ENCODE data around the gene ZDHHC24. TPM values are rescaled to one million over a fixed set of nuclear protein-coding genes. Genes with fewer than 3 reads are reported as not detected.

Gene ZDHHC24
- total RNA-seq, 1 experiment from 2014 or later: 29.5 TPM

GRCh38 chr11:66567787-66568123 is 21.9 kb upstream of the ZDHHC24 start:
- DNase-seq (ENCODE audit: low read depth, low spot score) (no peak), ATAC-seq (no peak)
- intact Hi-C loops (cut with micrococcal nuclease; ENCODE audit: unreplicated experiment) (no loop called here), in situ Hi-C loops (cut with HindIII; ENCODE audit: low pct_unique_long_range_greater_than_20kb, low sequenced_read_pairs) (no loop called here)
- Histone ChIP-seq H3K4me1 (ENCODE audit: control insufficient read depth, insufficient read depth, low read length) (no peaks in the 10 kb centered on the region), H3K27me3 (ENCODE audit: control insufficient read depth, insufficient read depth, low read length) (no peaks in the 10 kb centered on the region), H3K36me3 (ENCODE audit: control insufficient read depth, insufficient read depth, low read length) (no peaks in the 10 kb centered on the region), H3K9me3 (ENCODE audit: control insufficient read depth, insufficient read depth, low read depth, low read length) (no peaks in the 10 kb centered on the region), H3K4me3 (ENCODE audit: low read depth in 2 of 2, low read length in 2 of 2) (peak overlapping the region; percentile 45 to 47), H3K27ac (ENCODE audit: low read length) (no peak overlapping the region)
- CTCF ChIA-PET: no interaction called here
- TF ChIP-seq SIN3A (IDR thresholded peaks at IDR 0.05; ENCODE audit: borderline replicate concordance, insufficient read depth, low read depth, low read length): no peak
- no peak for TF ChIP-seq REST (IDR thresholded peaks at IDR 0.05; ENCODE audit: insufficient read depth in 1 of 2, low read depth in 2 of 2, low read length in 1 of 2)
- no peak for TF ChIP-seq POLR2AphosphoS5 (IDR thresholded peaks at IDR 0.05; ENCODE audit: low read depth, low read length)
- TF ChIP-seq TCF7L2 (IDR thresholded peaks at IDR 0.05; ENCODE audit: low read depth, low read length): no peak
- TF ChIP-seq CTCF (IDR thresholded peaks at IDR 0.05): no peak
- BruUV-seq (replicated peaks): no TSS peak
- POLR2A ChIA-PET: interaction anchor here (0.6 kb wide), 1 partner anchor 805 kb away, joined by 3 read pairs; no protein-coding TSS in a partner anchor

- in situ Hi-C loops (cut with HindIII; ENCODE audit: low pct_unique_long_range_greater_than_20kb, low sequenced_read_pairs) (no loop called here), intact Hi-C loops (cut with micrococcal nuclease; ENCODE audit: unreplicated experiment) (no loop called here)
- POLR2A ChIA-PET: no interaction called here
- H3K36me3 ChIP-seq (ENCODE audit: control insufficient read depth, insufficient read depth, low read length): no peaks in the 10 kb centered on the region
- ATAC-seq: no peak
- H3K27me3 ChIP-seq (ENCODE audit: control insufficient read depth, insufficient read depth, low read length): no peaks in the 10 kb centered on the region
- no peak overlapping the region for H3K27ac ChIP-seq (ENCODE audit: low read length)
- H3K4me3 ChIP-seq (ENCODE audit: low read depth in 2 of 2, low read length in 2 of 2): no peak overlapping the region
- no peak for TF ChIP-seq TCF7L2 (IDR thresholded peaks at IDR 0.05; ENCODE audit: low read depth, low read length)
- TF ChIP-seq REST (IDR thresholded peaks at IDR 0.05; ENCODE audit: insufficient read depth in 1 of 2, low read depth in 2 of 2, low read length in 1 of 2): no peak
- no peak for TF ChIP-seq CTCF (IDR thresholded peaks at IDR 0.05)
- TF ChIP-seq POLR2AphosphoS5 (IDR thresholded peaks at IDR 0.05; ENCODE audit: low read depth, low read length): no peak
- no peak for TF ChIP-seq SIN3A (IDR thresholded peaks at IDR 0.05; ENCODE audit: borderline replicate concordance, insufficient read depth, low read depth, low read length)
- no TSS peak for BruUV-seq (replicated peaks)
- no peaks in the 10 kb centered on the region for H3K9me3 ChIP-seq (ENCODE audit: control insufficient read depth, insufficient read depth, low read depth, low read length)
- CTCF ChIA-PET: interaction anchor here (0.7 kb wide), 1 partner anchor 12 kb away, joined by 5 read pairs; no protein-coding TSS in a partner anchor
- H3K4me1 ChIP-seq (ENCODE audit: control insufficient read depth, insufficient read depth, low read length): no peaks in the 10 kb centered on the region
- DNase-seq (ENCODE audit: low read depth, low spot score): no peak
Measured at GRCh38 chr11:66566221-66566620, 20.4 kb upstream of the ZDHHC24 start.

Data from Panc1 (cell line).